ENCODE data around the gene SUV39H2.

DNA sequence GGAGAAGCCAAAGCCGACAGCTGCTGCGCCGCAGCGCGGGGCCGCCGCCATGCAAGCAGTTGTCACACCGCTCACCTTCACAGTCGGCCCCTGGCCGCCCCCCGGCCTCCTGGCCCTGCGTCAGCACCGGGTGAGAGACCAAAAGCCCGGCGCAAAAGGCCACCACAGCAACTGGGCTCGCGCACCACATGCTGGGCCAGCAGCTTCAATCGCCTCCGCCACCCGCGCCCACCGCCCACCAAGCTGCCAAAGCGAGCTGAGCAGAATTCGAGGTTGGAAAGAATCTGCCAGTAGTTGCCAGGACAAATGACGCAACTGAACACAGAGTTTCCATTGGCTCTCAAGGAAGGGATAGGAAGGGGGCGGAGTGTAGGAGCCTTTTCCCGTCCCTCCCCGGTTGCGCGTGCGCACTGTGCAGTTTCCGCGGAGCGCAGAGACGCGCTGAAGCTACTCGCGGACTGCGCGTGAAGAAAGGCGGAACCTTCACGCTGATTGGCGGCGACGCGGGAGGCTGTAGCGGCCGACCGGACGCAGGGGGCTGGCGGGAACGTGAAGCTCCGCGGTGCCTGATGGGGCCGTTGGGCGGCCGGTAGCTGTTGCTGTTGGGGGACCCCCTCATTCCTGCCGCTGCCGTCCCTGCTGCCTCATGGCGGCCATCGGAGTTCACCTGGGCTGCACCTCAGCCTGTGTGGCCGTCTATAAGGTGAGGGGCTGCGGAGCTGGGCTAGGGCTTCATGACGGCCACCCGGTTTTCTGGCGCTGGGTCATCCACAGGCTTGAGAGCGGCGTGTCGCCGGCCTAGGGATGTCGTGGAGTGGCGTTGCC is 40.7 kb upstream of the SUV39H2 start, which contains the start of the genes CDNF, HSPA14 and MSANTD7:
- TF ChIP-seq, protein P1, sequence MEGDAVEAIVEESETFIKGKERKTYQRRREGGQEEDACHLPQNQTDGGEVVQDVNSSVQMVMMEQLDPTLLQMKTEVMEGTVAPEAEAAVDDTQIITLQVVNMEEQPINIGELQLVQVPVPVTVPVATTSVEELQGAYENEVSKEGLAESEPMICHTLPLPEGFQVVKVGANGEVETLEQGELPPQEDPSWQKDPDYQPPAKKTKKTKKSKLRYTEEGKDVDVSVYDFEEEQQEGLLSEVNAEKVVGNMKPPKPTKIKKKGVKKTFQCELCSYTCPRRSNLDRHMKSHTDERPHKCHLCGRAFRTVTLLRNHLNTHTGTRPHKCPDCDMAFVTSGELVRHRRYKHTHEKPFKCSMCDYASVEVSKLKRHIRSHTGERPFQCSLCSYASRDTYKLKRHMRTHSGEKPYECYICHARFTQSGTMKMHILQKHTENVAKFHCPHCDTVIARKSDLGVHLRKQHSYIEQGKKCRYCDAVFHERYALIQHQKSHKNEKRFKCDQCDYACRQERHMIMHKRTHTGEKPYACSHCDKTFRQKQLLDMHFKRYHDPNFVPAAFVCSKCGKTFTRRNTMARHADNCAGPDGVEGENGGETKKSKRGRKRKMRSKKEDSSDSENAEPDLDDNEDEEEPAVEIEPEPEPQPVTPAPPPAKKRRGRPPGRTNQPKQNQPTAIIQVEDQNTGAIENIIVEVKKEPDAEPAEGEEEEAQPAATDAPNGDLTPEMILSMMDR (IDR thresholded peaks at IDR 0.05), result no peak
- peak; percentile 49 to 90 (median 62) for TF ChIP-seq POLR2AphosphoS5 (IDR thresholded peaks at IDR 0.05)
- no peak for TF ChIP-seq EP300 (IDR thresholded peaks at IDR 0.05)

Data from suprapubic skin (tissue), 4 donors.